ENCODE results near the gene MGMT.

Gene MGMT

GRCh38 chr10:129629911-129630310 lies 162.9 kb downstream of the MGMT start:
- DNase-seq = no peak

- DNase-seq = no peak
Measured at GRCh38 chr10:129631006-129631405, 164.0 kb downstream of the MGMT start.

- no peak for DNase-seq
Measured at GRCh38 chr10:129631870-129632623, 165.0 kb downstream of the MGMT start.

GRCh38 chr10:129637010-129637409 lies 170.0 kb downstream of the MGMT start:
- DNase-seq = no peak

GRCh38 chr10:129637846-129638245 lies 170.8 kb downstream of the MGMT start:
- DNase-seq = no peak

GRCh38 chr10:129641351-129641750 lies 174.3 kb downstream of the MGMT start:
- DNase-seq = no peak

- DNase-seq = no peak
Measured at GRCh38 chr10:129641982-129642381, 174.9 kb downstream of the MGMT start.

- DNase-seq = no peak
Measured at GRCh38 chr10:129642427-129642826, 175.4 kb downstream of the MGMT start.

GRCh38 chr10:129643266-129643665 lies 176.2 kb downstream of the MGMT start:
- no peak for DNase-seq

- DNase-seq = no peak
Measured at GRCh38 chr10:129645487-129645886, 178.4 kb downstream of the MGMT start.

GRCh38 chr10:129646973-129647372 lies 179.9 kb downstream of the MGMT start:
- DNase-seq = no peak

- DNase-seq = no peak
Measured at GRCh38 chr10:129647590-129647989, 180.5 kb downstream of the MGMT start.

- no peak for DNase-seq
Measured at GRCh38 chr10:129648856-129649255, 181.8 kb downstream of the MGMT start.

GRCh38 chr10:129652021-129652420 lies 185.0 kb downstream of the MGMT start:
- no peak for DNase-seq

- no peak for DNase-seq
Measured at GRCh38 chr10:129652521-129653201, 185.6 kb downstream of the MGMT start.

GRCh38 chr10:129653428-129653827 lies 186.4 kb downstream of the MGMT start:
- DNase-seq = no peak

- DNase-seq = no peak
Measured at GRCh38 chr10:129653861-129654260, 186.8 kb downstream of the MGMT start.

GRCh38 chr10:129654461-129654860 lies 187.4 kb downstream of the MGMT start:
- no peak for DNase-seq

- DNase-seq = no peak
Measured at GRCh38 chr10:129655007-129655678, 188.1 kb downstream of the MGMT start.

GRCh38 chr10:129655679-129656031 lies 188.6 kb downstream of the MGMT start:
- no peak for DNase-seq

- DNase-seq = no peak
Measured at GRCh38 chr10:129656642-129657041, 189.6 kb downstream of the MGMT start.

- no peak for DNase-seq
Measured at GRCh38 chr10:129657297-129658017, 190.4 kb downstream of the MGMT start.

- no peak for DNase-seq
Measured at GRCh38 chr10:129658376-129659072, 191.5 kb downstream of the MGMT start.

Data from NCI-H510A (cell line).